Neural progenitor cell (in vitro differentiated cells): ENCODE measurements around the gene IWS1.

Experiments used
- EZH2 ChIP-seq: fragments of 200-600 bp; sonication (generic); IDR thresholded peaks from 2 replicates; pipeline ENCODE4 v1.6.1; 2017; ENCODE audit warnings: antibody characterized with exemption, mild to moderate bottlenecking, moderate library complexity
- EZH2phosphoT487 ChIP-seq: fragments of 200-600 bp; sonication (generic); IDR thresholded peaks from 2 replicates; pipeline ENCODE4 v1.6.1; 2017; ENCODE audit warnings: antibody characterized with exemption
- TF ChIP-seq, protein P1 (sequence below): fragments of 200-600 bp; sonication (generic); IDR thresholded peaks from 2 replicates; pipeline ENCODE4 v1.5.1; 2017; ENCODE audit warnings: antibody characterized with exemption, mild to moderate bottlenecking

DNA sequence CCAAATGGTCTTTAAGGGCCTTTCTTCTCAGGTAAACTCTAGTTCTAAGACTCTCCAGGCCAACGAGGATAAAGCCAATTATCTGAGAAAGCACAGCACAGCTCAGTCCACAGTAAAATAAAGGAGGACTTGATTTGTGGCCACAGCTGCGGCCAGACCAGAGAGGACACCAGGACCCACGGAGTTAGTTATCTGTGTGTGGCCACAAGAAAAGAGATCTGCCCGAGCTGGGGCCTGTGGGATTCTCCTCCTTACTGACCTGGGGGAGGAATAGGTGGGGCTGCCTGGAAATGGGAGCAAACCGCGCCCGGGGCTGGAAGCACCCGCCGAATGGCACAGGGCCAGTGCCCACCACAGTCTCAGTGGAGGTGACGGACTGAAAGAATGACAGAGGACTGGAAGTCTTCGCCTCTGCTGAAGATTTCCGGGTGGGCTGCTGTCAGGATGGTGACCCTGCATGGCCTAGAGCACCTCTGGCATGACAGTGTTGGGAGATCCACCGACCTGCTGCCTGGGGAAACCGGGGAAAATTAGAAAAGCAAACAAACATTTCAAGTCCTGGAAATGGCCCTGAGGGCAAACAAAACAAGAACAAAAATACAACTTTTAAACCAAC lies 94.8 kb downstream of the IWS1 start:
- TF ChIP-seq, protein P1, sequence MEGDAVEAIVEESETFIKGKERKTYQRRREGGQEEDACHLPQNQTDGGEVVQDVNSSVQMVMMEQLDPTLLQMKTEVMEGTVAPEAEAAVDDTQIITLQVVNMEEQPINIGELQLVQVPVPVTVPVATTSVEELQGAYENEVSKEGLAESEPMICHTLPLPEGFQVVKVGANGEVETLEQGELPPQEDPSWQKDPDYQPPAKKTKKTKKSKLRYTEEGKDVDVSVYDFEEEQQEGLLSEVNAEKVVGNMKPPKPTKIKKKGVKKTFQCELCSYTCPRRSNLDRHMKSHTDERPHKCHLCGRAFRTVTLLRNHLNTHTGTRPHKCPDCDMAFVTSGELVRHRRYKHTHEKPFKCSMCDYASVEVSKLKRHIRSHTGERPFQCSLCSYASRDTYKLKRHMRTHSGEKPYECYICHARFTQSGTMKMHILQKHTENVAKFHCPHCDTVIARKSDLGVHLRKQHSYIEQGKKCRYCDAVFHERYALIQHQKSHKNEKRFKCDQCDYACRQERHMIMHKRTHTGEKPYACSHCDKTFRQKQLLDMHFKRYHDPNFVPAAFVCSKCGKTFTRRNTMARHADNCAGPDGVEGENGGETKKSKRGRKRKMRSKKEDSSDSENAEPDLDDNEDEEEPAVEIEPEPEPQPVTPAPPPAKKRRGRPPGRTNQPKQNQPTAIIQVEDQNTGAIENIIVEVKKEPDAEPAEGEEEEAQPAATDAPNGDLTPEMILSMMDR, result no peak
- TF ChIP-seq EZH2 (no peak), EZH2phosphoT487 (no peak)
